Fibroblast of upper back skin (primary cell): ENCODE data around the gene FRMD5.
"Not testable (repeated sequence)": the region's sequence is repeated elsewhere in the genome, so short reads cannot be mapped to it uniquely, and the experiment has no call there.

ENCODE experiments used
- DNase-seq: peaks from one replicate; pipeline ENCODE4 v3.0.0-alpha.2; 2013

Gene FRMD5

DNA sequence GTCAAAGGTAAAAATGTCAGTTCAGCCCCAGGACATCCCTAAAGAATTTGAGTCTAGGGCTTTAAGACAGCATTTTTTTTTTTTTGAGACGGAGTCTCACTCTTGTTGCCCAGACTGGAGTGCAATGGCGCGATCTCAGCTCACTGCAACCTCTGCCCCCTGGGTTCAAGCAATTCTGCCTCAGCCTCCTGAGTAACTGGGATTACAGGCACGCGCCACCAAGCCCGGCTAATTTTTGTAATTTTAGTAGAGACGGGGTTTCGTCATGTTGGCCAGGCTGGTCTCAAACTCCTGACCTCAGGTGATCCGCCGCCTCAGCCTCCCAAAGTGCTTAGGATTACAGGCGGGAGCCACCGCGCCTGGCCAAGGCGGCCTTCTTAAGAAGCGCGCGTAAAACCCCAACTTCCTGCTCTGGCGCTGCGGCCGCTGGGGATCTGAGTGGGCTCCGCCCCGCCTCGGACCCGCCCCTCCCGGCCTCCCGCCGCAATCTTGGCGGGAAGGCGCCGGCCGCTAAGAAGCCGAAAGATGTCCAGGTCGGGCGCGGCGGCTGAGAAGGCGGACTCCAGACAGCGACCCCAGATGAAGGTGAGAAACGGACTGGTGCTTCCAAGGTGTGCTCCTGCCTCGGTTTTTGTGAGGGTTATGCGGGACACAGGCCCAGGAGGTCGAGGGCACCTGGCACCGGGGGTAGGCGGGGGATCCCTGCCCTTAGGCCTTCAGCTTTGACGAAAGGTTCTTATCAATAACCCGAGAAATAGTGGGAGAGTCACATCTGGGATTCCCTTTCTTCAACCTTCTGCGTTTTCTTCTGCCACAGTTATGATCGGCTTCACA is 368.3 kb downstream of the FRMD5 start, which contains the start of gene WDR76:
TSS of gene WDR76 (plus strand) at position 495 of the 834 bp plus-strand sequence. CDS start at position 526, 31 bp downstream.
- peak; percentile 81 for DNase-seq

DNA sequence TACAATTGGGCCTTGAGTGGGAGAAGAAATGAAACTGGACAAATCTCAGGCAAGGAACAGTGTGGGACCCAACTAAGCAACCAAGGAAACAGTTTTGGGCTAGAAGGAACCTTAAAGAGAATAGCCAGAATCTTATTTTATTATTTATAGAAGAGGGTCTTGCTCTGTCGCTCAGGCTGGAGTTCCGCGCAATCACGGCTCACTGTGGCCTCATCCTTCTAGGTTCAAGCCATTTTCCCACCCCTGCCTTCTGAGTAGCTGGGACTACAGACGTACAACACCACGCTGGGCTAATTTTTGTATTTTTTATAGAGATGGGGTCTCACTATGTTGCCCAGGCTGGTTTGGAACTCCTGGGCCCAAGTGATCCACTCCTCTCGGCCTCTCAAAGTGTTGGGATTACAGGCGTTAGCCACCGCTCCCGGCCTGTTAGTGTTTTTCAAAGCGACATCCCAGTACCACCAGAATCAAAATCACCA is 369.0 kb downstream of the FRMD5 start:
- DNase-seq = no peak

DNA sequence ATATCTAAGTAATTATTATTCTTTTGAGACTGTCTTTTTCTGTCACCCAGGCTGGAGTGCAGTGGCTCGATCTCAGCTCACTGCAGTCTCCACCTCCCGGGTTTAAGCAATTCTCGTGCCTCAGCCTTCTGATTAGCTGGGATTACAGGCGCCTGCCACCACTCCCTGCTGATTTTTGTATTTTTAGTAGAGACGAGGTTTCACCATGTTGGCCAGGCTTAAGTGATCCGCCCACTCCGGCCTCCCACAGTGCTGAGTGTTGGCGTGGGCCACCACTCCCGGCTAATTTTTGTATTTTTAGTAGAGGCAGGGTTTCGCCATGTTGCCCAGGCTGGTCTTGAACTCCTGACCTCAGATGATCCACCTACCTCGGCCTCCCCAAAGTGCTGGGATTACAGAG is 369.8 kb downstream of the FRMD5 start:
- not testable (repeated sequence) for DNase-seq

- peak; percentile 98 for DNase-seq
Measured at GRCh38 chr15:43824302-43825246, 370.5 kb downstream of the FRMD5 start, which contains the start of gene MFAP1. TSS of gene MFAP1 (minus strand) at chr15:43824690. CDS start at chr15:43824569, 121 bp downstream.

- DNase-seq = no peak
Measured at GRCh38 chr15:43821505-43821904, 373.6 kb downstream of the FRMD5 start.
